Left forelimb (tissue), 1 donor: ENCODE results near the gene SMIM5.

Source experiments
- DNase-seq: peaks from one replicate; pipeline ENCODE4 v3.0.0-alpha.2; 2018; ENCODE audit warnings: low spot score

Gene SMIM5

GRCh38 chr17:75639771-75640555 is 6.7 kb downstream of the SMIM5 start:
- no peak for DNase-seq

GRCh38 chr17:75640556-75641119 is 7.4 kb downstream of the SMIM5 start:
- DNase-seq: no peak

GRCh38 chr17:75641343-75641742 is 8.1 kb downstream of the SMIM5 start:
- DNase-seq: no peak

GRCh38 chr17:75642182-75642783 is 9.0 kb downstream of the SMIM5 start:
- peak; percentile 53 for DNase-seq

GRCh38 chr17:75642784-75643642 is 9.8 kb downstream of the SMIM5 start:
- DNase-seq: no peak

GRCh38 chr17:75643643-75644017 is 10.4 kb downstream of the SMIM5 start:
- DNase-seq: no peak

- DNase-seq: peak; percentile 44
These were observed 12.3 kb downstream of the SMIM5 start for GRCh38 chr17:75645501-75645888.

GRCh38 chr17:75645889-75646637 is 12.8 kb downstream of the SMIM5 start:
- peak; percentile 50 for DNase-seq

- DNase-seq: peak; percentile 57
These were observed 13.4 kb downstream of the SMIM5 start for GRCh38 chr17:75646638-75646992.

GRCh38 chr17:75647061-75647460 is 13.8 kb downstream of the SMIM5 start:
- DNase-seq: peak; percentile 11

GRCh38 chr17:75647921-75648320 is 14.7 kb downstream of the SMIM5 start:
- peak; percentile 47 for DNase-seq

- DNase-seq: no peak
These were observed 16.5 kb downstream of the SMIM5 start for GRCh38 chr17:75649687-75650086.

- no peak for DNase-seq
These were observed 17.6 kb downstream of the SMIM5 start for GRCh38 chr17:75650874-75651273.

- peak; percentile 48 for DNase-seq
These were observed 19.1 kb downstream of the SMIM5 start for GRCh38 chr17:75652341-75652740.

GRCh38 chr17:75652934-75653549 is 19.8 kb downstream of the SMIM5 start:
- DNase-seq: no peak

GRCh38 chr17:75654176-75654575 is 20.9 kb downstream of the SMIM5 start:
- no peak for DNase-seq

GRCh38 chr17:75658237-75658636 is 25.0 kb downstream of the SMIM5 start:
- DNase-seq: no peak

GRCh38 chr17:75661531-75661930 is 28.3 kb downstream of the SMIM5 start:
- DNase-seq: no peak

- DNase-seq: no peak
These were observed 29.3 kb downstream of the SMIM5 start for GRCh38 chr17:75662511-75662910.

- no peak for DNase-seq
These were observed 30.9 kb downstream of the SMIM5 start for GRCh38 chr17:75664099-75664549.

GRCh38 chr17:75665981-75666380 is 32.7 kb downstream of the SMIM5 start:
- DNase-seq: no peak
